A549 (cell line): ENCODE results near the gene IL17RA. TPM values are rescaled to one million over a fixed set of nuclear protein-coding genes. Genes with fewer than 3 reads are reported as not detected.

Source experiments
- ATAC-seq, 2 experiments: fragments of 200-7000 bp in 1 of 2; fragments of >200 bp in 1 of 2; cut with Nextera tagmentation in 1 of 2; cut with Tn5 transposase in 1 of 2; 3 replicates each; pipeline versions ENCODE4 v1.8.0 to v1.9.1; 2018 to 2020; ENCODE audit warnings: mild to moderate bottlenecking in 1 of 2, moderate library complexity in 1 of 2
- CTCF ChIA-PET: fragments of 300-600 bp; sonication (Branson Sonifier 250); formaldehyde crosslinking; extraction: SDS; loops from one replicate; lab custom pipeline; 2021; ENCODE audit warnings: antibody characterized with exemption, inconsistent platforms; lab: Yijun Ruan, JAX
- POLR2A ChIA-PET: fragments of 350-600 bp; formaldehyde crosslinking; extraction: SDS; loops from one replicate; lab custom pipeline; 2021; ENCODE audit warnings: antibody characterized with exemption, inconsistent platforms; lab: Yijun Ruan, JAX
- DNase-seq, 2 experiments: peaks; one replicate each; pipeline versions ENCODE4 v3.0.0 to v3.0.0-alpha.2; 2011 to 2016; ENCODE audit warnings: low read depth in 1 of 2, low spot score in 1 of 2
- FAIRE-seq: peaks from 2 replicates; lab custom pipeline; 2011; peaks lifted over from hg19 to GRCh38; lab: Jason Lieb, UNC
- H3K27ac ChIP-seq, 2 experiments: fragments of >200 bp; sonication (Bioruptor Twin); formaldehyde crosslinking; 3 replicates each; pipeline ENCODE4 v1.5.1; 2016 to 2017
- H3K4me1 ChIP-seq: fragments of >200 bp; sonication (Bioruptor Twin); formaldehyde crosslinking; 3 replicates; pipeline ENCODE4 v1.6.1; 2016
- H3K4me2 ChIP-seq: fragments of >200 bp; sonication (Bioruptor Twin); formaldehyde crosslinking; 3 replicates; pipeline ENCODE4 v1.6.1; 2016
- H3K4me3 ChIP-seq: fragments of >200 bp; sonication (Bioruptor Twin); formaldehyde crosslinking; 3 replicates; pipeline ENCODE4 v1.5.1; 2016
- H3K9me3 ChIP-seq: fragments of >200 bp; sonication (Bioruptor Twin); formaldehyde crosslinking; 3 replicates; pipeline ENCODE4 v1.6.1; 2016
- CBX2 ChIP-seq: fragments of 200-600 bp; sonication (generic); IDR thresholded peaks from 2 replicates; pipeline ENCODE4 v1.6.1; 2016; ENCODE audit warnings: low read depth, mild to moderate bottlenecking, borderline replicate concordance
- CEBPB ChIP-seq, 2 experiments: fragments of >200 bp in 1 of 2; sonication (Bioruptor Twin) in 1 of 2; formaldehyde crosslinking in 1 of 2; IDR thresholded peaks; 2 replicates each; pipeline ENCODE4 v1.6.1; 2012 to 2016
- CHD2 ChIP-seq: fragments of 150-350 bp; IDR thresholded peaks from 2 replicates; pipeline ENCODE4 v1.6.1; 2014; ENCODE audit warnings: low read length; ENCODE audit not compliant: partially characterized antibody
- EHF ChIP-seq: fragments of 250-450 bp; sonication (Bioruptor Pico); IDR thresholded peaks from 2 replicates; pipeline ENCODE4 v1.5.0; 2020; ENCODE audit warnings: mild to moderate bottlenecking
- ESRRA ChIP-seq: fragments of 150-350 bp; IDR thresholded peaks from 2 replicates; pipeline ENCODE4 v1.6.1; 2014; ENCODE audit warnings: mild to moderate bottlenecking, low read length, borderline replicate concordance
- FOXS1 ChIP-seq: fragments of 250-450 bp; sonication (Bioruptor Pico); IDR thresholded peaks from 2 replicates; pipeline ENCODE4 v1.5.0; 2020; ENCODE audit warnings: mild to moderate bottlenecking, moderate library complexity
- GATA3 ChIP-seq: IDR thresholded peaks from 2 replicates; pipeline ENCODE4 v1.6.1; 2012; ENCODE audit warnings: borderline replicate concordance
- HDAC2 ChIP-seq: fragments of 200-600 bp; sonication (generic); IDR thresholded peaks from 2 replicates; pipeline ENCODE4 v1.6.1; 2016
- HOXB5 ChIP-seq: fragments of 250-450 bp; sonication (Bioruptor Pico); IDR thresholded peaks from 2 replicates; pipeline ENCODE4 v1.5.0; 2020; ENCODE audit warnings: mild to moderate bottlenecking, moderate library complexity
- JUN ChIP-seq, 2 experiments: fragments of >200 bp; sonication (Bioruptor Twin); formaldehyde crosslinking; IDR thresholded peaks; 2 replicates in 1 of 2; 3 replicates in 1 of 2; pipeline ENCODE4 v1.6.1; 2016 to 2017
- JUNB ChIP-seq: fragments of >200 bp; sonication (Bioruptor Twin); formaldehyde crosslinking; IDR thresholded peaks from 2 replicates; pipeline ENCODE4 v1.6.1; 2016
- KDM1A ChIP-seq: fragments of 200-600 bp; sonication (generic); IDR thresholded peaks from 2 replicates; pipeline ENCODE4 v1.6.1; 2016; ENCODE audit warnings: low read depth, mild to moderate bottlenecking
- KDM5A ChIP-seq: fragments of 200-600 bp; sonication (generic); IDR thresholded peaks from 2 replicates; pipeline ENCODE4 v1.6.1; 2016; ENCODE audit warnings: antibody characterized with exemption, mild to moderate bottlenecking
- MYC ChIP-seq: IDR thresholded peaks from 2 replicates; pipeline ENCODE4 v1.6.1; 2012; ENCODE audit warnings: mild to moderate bottlenecking, inconsistent platforms, low read length, improper control_type of control experiment, borderline replicate concordance
- POLR2A ChIP-seq: IDR thresholded peaks from 2 replicates; pipeline ENCODE4 v1.6.1; 2012; ENCODE audit warnings: mild to moderate bottlenecking, low read length
- POLR2AphosphoS2 ChIP-seq: conservative IDR thresholded peaks from 2 replicates; pipeline ENCODE4 v1.6.1; 2012; ENCODE audit warnings: low read length, improper control_type of control experiment, inconsistent platforms
- RAD21 ChIP-seq, 2 experiments: fragments of >200 bp in 1 of 2; sonication (Bioruptor Twin) in 1 of 2; formaldehyde crosslinking in 1 of 2; IDR thresholded peaks in 1 of 2; conservative IDR thresholded peaks in 1 of 2; 2 replicates in 1 of 2; 3 replicates in 1 of 2; pipeline ENCODE4 v1.6.1; 2012 to 2018; ENCODE audit warnings: inconsistent platforms in 1 of 2
- RCOR1 ChIP-seq: fragments of 150-350 bp; IDR thresholded peaks from 2 replicates; pipeline ENCODE4 v1.6.1; 2014; ENCODE audit warnings: antibody characterized with exemption, low read length, low read depth
- RFX5 ChIP-seq: fragments of 450-650 bp; IDR thresholded peaks from 2 replicates; pipeline ENCODE4 v1.7.1; 2014; ENCODE audit warnings: antibody characterized with exemption, mild to moderate bottlenecking, moderate library complexity
- RNF2 ChIP-seq: fragments of 200-600 bp; sonication (generic); IDR thresholded peaks from 2 replicates; pipeline ENCODE4 v1.6.1; 2016; ENCODE audit warnings: low read depth, mild to moderate bottlenecking, antibody characterized with exemption, moderate library complexity, borderline replicate concordance
- SREBF2 ChIP-seq: fragments of 450-650 bp; IDR thresholded peaks from 2 replicates; pipeline ENCODE4 v1.6.1; 2014; ENCODE audit warnings: mild to moderate bottlenecking, moderate library complexity
- TP53 ChIP-seq: fragments of 250-450 bp; sonication (Bioruptor Pico); IDR thresholded peaks from 2 replicates; pipeline ENCODE4 v1.5.0; 2021; ENCODE audit warnings: mild to moderate bottlenecking, moderate library complexity
- ZC3H11A ChIP-seq: fragments of 450-650 bp; IDR thresholded peaks from 2 replicates; pipeline ENCODE4 v1.6.1; 2014; ENCODE audit warnings: antibody characterized with exemption, mild to moderate bottlenecking
- ZFP36 ChIP-seq: fragments of 450-650 bp; IDR thresholded peaks from 2 replicates; pipeline ENCODE4 v1.6.1; 2014; ENCODE audit warnings: borderline replicate concordance; ENCODE audit not compliant: partially characterized antibody
- ZSCAN20 ChIP-seq: fragments of 250-450 bp; sonication (Bioruptor Pico); IDR thresholded peaks from 2 replicates; pipeline ENCODE4 v1.8.0; 2022; ENCODE audit warnings: mild to moderate bottlenecking, moderate library complexity
- WGBS: methylation state at CpG from one replicate; pipeline ENCODE4 v1.1.6; 2017; ENCODE audit errors: missing lambda C conversion rate; 5-methylcytosine and 5-hydroxymethylcytosine counted together
- polyA plus RNA-seq, 4 experiments: library from polyadenylated mRNA; depleted of rRNA in 3 of 4; stranded (reverse); fragments of >200 nt; fragmentation: RNase III in 1 of 4; extraction: RNeasy Plus Mini Kit Qiagen cat#74134 plus additional on column Dnase treatment in 1 of 4; gene quantifications; 2 replicates in 3 of 4; 3 replicates in 1 of 4; pipeline ENCODE4 v1.2.3, GENCODE V29; 2011 to 2017
- TF ChIP-seq, protein P1 (sequence below): fragments of 450-650 bp; IDR thresholded peaks from 2 replicates; pipeline ENCODE4 v1.6.1; 2014; ENCODE audit warnings: antibody characterized with exemption
- TF ChIP-seq, protein P2 (sequence below): IDR thresholded peaks from 2 replicates; pipeline ENCODE4 v1.6.1; 2012
- TF ChIP-seq, protein P3 (sequence below): fragments of 250-450 bp; sonication (Bioruptor Pico); IDR thresholded peaks from 2 replicates; pipeline ENCODE4 v1.5.0; 2021; ENCODE audit warnings: mild to moderate bottlenecking, moderate library complexity, borderline replicate concordance
- TF ChIP-seq, protein P4 (sequence below): fragments of >200 bp; sonication (Bioruptor Twin); formaldehyde crosslinking; IDR thresholded peaks from 3 replicates; pipeline ENCODE4 v1.6.1; 2016
- TF ChIP-seq, protein P5 (sequence below): fragments of 200-600 bp; sonication (generic); IDR thresholded peaks from 2 replicates; pipeline ENCODE4 v1.6.1; 2016; ENCODE audit warnings: antibody characterized with exemption, mild to moderate bottlenecking, moderate library complexity

Gene IL17RA
- polyA plus RNA-seq, 2 of the 4 experiments (the other 2 are of a cell fraction) = 4.3 to 6.4 TPM

DNA sequence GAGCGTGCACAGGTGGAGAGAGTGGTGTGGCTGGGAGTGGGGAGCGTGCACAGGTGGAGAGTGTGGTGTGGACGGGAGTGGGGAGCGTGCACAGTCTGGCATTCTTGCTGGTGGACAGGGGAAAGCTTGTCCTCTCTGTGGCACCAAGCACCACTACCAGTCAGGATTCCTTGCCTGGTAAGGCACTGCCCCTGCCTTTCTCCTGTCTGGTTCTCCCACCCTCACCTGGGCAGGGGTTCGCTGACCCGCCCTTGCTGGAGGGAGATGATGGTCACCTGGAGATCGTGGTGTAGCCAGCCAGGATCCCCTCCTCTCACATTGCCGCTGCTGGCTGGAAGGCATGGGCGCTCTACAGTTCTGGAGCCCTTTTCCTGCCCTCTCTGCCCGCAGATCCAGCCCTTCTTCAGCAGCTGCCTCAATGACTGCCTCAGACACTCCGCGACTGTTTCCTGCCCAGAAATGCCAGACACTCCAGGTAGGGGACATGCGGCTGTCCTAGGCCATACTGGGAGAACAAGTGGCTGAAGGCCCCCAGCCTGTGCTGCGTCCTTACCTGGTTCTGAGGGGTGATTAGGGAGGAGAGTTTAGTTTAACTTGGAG lies 19.6 kb downstream of the IL17RA start:
- POLR2A ChIA-PET = no interaction called here
- no peak for TF ChIP-seq KDM1A
- no peak for TF ChIP-seq POLR2AphosphoS2
- TF ChIP-seq SREBF2 = no peak
- no peak for TF ChIP-seq RAD21 (conservative IDR thresholded peaks at IDR 0.05 in 1 of 2, IDR thresholded peaks at IDR 0.05 in 1 of 2)
- no peak for TF ChIP-seq ZFP36
- no peak for TF ChIP-seq JUN (IDR thresholded peaks at IDR 0.05)
- TF ChIP-seq EHF (CRISPR knock-in tag) = no peak
- no peak for TF ChIP-seq MYC
- TF ChIP-seq TP53 (CRISPR knock-in tag) = no peak
- TF ChIP-seq RNF2 = no peak
- no peak for TF ChIP-seq HDAC2
- no peak for TF ChIP-seq POLR2A
- TF ChIP-seq JUNB = no peak
- TF ChIP-seq, protein P1, sequence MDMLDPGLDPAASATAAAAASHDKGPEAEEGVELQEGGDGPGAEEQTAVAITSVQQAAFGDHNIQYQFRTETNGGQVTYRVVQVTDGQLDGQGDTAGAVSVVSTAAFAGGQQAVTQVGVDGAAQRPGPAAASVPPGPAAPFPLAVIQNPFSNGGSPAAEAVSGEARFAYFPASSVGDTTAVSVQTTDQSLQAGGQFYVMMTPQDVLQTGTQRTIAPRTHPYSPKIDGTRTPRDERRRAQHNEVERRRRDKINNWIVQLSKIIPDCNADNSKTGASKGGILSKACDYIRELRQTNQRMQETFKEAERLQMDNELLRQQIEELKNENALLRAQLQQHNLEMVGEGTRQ = no peak
- TF ChIP-seq, protein P2, sequence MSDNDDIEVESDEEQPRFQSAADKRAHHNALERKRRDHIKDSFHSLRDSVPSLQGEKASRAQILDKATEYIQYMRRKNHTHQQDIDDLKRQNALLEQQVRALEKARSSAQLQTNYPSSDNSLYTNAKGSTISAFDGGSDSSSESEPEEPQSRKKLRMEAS = no peak
- TF ChIP-seq KDM5A = no peak
- TF ChIP-seq FOXS1 (CRISPR knock-in tag) = no peak
- TF ChIP-seq GATA3 = no peak

GRCh38 chr22:17105143-17106129 lies 20.6 kb downstream of the IL17RA start:
- H3K9me3 ChIP-seq = no peaks in the 10 kb centered on the region
- TF ChIP-seq CHD2 = no peak
- no peak for TF ChIP-seq JUNB
- TF ChIP-seq, protein P3, sequence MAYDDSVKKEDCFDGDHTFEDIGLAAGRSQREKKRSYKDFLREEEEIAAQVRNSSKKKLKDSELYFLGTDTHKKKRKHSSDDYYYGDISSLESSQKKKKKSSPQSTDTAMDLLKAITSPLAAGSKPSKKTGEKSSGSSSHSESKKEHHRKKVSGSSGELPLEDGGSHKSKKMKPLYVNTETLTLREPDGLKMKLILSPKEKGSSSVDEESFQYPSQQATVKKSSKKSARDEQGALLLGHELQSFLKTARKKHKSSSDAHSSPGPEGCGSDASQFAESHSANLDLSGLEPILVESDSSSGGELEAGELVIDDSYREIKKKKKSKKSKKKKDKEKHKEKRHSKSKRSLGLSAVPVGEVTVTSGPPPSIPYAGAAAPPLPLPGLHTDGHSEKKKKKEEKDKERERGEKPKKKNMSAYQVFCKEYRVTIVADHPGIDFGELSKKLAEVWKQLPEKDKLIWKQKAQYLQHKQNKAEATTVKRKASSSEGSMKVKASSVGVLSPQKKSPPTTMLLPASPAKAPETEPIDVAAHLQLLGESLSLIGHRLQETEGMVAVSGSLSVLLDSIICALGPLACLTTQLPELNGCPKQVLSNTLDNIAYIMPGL (CRISPR knock-in tag) = no peak
- TF ChIP-seq ZC3H11A = no peak
- TF ChIP-seq ESRRA = no peak
- TF ChIP-seq ZSCAN20 (CRISPR knock-in tag) = no peak
- no peak for TF ChIP-seq HOXB5 (CRISPR knock-in tag)
- TF ChIP-seq, protein P4, sequence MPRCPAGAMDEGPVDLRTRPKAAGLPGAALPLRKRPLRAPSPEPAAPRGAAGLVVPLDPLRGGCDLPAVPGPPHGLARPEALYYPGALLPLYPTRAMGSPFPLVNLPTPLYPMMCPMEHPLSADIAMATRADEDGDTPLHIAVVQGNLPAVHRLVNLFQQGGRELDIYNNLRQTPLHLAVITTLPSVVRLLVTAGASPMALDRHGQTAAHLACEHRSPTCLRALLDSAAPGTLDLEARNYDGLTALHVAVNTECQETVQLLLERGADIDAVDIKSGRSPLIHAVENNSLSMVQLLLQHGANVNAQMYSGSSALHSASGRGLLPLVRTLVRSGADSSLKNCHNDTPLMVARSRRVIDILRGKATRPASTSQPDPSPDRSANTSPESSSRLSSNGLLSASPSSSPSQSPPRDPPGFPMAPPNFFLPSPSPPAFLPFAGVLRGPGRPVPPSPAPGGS = no peak
- no peak for TF ChIP-seq JUN (IDR thresholded peaks at IDR 0.05)
- TF ChIP-seq RFX5 = no peak
- TF ChIP-seq TP53 (CRISPR knock-in tag) = no peak
- no peak for TF ChIP-seq RCOR1
- TF ChIP-seq, protein P5, sequence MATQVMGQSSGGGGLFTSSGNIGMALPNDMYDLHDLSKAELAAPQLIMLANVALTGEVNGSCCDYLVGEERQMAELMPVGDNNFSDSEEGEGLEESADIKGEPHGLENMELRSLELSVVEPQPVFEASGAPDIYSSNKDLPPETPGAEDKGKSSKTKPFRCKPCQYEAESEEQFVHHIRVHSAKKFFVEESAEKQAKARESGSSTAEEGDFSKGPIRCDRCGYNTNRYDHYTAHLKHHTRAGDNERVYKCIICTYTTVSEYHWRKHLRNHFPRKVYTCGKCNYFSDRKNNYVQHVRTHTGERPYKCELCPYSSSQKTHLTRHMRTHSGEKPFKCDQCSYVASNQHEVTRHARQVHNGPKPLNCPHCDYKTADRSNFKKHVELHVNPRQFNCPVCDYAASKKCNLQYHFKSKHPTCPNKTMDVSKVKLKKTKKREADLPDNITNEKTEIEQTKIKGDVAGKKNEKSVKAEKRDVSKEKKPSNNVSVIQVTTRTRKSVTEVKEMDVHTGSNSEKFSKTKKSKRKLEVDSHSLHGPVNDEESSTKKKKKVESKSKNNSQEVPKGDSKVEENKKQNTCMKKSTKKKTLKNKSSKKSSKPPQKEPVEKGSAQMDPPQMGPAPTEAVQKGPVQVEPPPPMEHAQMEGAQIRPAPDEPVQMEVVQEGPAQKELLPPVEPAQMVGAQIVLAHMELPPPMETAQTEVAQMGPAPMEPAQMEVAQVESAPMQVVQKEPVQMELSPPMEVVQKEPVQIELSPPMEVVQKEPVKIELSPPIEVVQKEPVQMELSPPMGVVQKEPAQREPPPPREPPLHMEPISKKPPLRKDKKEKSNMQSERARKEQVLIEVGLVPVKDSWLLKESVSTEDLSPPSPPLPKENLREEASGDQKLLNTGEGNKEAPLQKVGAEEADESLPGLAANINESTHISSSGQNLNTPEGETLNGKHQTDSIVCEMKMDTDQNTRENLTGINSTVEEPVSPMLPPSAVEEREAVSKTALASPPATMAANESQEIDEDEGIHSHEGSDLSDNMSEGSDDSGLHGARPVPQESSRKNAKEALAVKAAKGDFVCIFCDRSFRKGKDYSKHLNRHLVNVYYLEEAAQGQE = no peak
- TF ChIP-seq CBX2 = no peak
- TF ChIP-seq CEBPB (IDR thresholded peaks at IDR 0.05) = no peak
- WGBS = 88% methylated on average over 15 of the region's 22 CpGs
- H3K4me2 ChIP-seq = no peak overlapping the region
- ChIA-PET CTCF (no interaction called here), POLR2A (no interaction called here)
- FAIRE-seq = no peak
- no peak overlapping the region for H3K4me3 ChIP-seq
- no peak for ATAC-seq
- H3K27ac ChIP-seq = no peak overlapping the region
- no peak for DNase-seq
- no peaks in the 10 kb centered on the region for H3K4me1 ChIP-seq

More for the DNA sequence above, 19.6 kb downstream of the IL17RA start:
- H3K4me1 ChIP-seq = no peaks in the 10 kb centered on the region
- ATAC-seq (no peak), DNase-seq (no peak), FAIRE-seq (no peak)
- H3K4me3 ChIP-seq = no peak overlapping the region
- no peaks in the 10 kb centered on the region for H3K9me3 ChIP-seq
- CTCF ChIA-PET = no interaction called here
- H3K27ac ChIP-seq = no peak overlapping the region
- WGBS = 93% methylated on average over 10 of the region's 14 CpGs
- H3K4me2 ChIP-seq = no peak overlapping the region
